PFSK-1 (cell line): ENCODE results near the gene THSD7B.

ENCODE experiments used
- POLR2AphosphoS5 ChIP-seq: IDR thresholded peaks from 2 replicates; pipeline ENCODE4 v1.6.1; 2012; ENCODE audit warnings: low read depth, mild to moderate bottlenecking, control low read depth, low read length, moderate library complexity
- SIN3A ChIP-seq: IDR thresholded peaks from 2 replicates; pipeline ENCODE4 v1.6.1; 2012; ENCODE audit warnings: mild to moderate bottlenecking, low read length, moderate library complexity, borderline replicate concordance; ENCODE audit not compliant: insufficient read depth
- TAF1 ChIP-seq: IDR thresholded peaks from 2 replicates; pipeline ENCODE4 v1.6.1; 2012; ENCODE audit warnings: low read length, control low read depth, borderline replicate concordance; ENCODE audit not compliant: insufficient read depth
- TF ChIP-seq, protein P1 (sequence below), 2 experiments: IDR thresholded peaks; 2 replicates each; pipeline versions ENCODE4 v1.6.1 to v1.8.0; 2011 to 2012; ENCODE audit warnings: low read depth in 2 of 2, low read length in 2 of 2, control low read depth in 1 of 2, inconsistent platforms in 1 of 2, mild to moderate bottlenecking in 1 of 2, moderate library complexity in 1 of 2; ENCODE audit not compliant: insufficient read depth in 1 of 2

- TF ChIP-seq POLR2AphosphoS5 (no peak), TAF1 (no peak), SIN3A (no peak)
- TF ChIP-seq, protein P1, sequence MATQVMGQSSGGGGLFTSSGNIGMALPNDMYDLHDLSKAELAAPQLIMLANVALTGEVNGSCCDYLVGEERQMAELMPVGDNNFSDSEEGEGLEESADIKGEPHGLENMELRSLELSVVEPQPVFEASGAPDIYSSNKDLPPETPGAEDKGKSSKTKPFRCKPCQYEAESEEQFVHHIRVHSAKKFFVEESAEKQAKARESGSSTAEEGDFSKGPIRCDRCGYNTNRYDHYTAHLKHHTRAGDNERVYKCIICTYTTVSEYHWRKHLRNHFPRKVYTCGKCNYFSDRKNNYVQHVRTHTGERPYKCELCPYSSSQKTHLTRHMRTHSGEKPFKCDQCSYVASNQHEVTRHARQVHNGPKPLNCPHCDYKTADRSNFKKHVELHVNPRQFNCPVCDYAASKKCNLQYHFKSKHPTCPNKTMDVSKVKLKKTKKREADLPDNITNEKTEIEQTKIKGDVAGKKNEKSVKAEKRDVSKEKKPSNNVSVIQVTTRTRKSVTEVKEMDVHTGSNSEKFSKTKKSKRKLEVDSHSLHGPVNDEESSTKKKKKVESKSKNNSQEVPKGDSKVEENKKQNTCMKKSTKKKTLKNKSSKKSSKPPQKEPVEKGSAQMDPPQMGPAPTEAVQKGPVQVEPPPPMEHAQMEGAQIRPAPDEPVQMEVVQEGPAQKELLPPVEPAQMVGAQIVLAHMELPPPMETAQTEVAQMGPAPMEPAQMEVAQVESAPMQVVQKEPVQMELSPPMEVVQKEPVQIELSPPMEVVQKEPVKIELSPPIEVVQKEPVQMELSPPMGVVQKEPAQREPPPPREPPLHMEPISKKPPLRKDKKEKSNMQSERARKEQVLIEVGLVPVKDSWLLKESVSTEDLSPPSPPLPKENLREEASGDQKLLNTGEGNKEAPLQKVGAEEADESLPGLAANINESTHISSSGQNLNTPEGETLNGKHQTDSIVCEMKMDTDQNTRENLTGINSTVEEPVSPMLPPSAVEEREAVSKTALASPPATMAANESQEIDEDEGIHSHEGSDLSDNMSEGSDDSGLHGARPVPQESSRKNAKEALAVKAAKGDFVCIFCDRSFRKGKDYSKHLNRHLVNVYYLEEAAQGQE (IDR thresholded peaks at IDR 0.05; ENCODE audit: insufficient read depth in 1 of 2, low read depth in 2 of 2, low read length in 2 of 2): no peak
Measured at GRCh38 chr2:137381731-137382130, 616.4 kb downstream of the THSD7B start.
